H9 (cell line): ENCODE results near the gene ARL14EPL. TPM values are rescaled to one million over a fixed set of nuclear protein-coding genes. Genes with fewer than 3 reads are reported as not detected.

Experiments
- DNase-seq: peaks from one replicate; pipeline ENCODE4 v3.0.0-alpha.2; 2017
- H2AFZ ChIP-seq: one replicate; pipeline ENCODE4 v1.6.1; 2013; ENCODE audit warnings: mild to moderate bottlenecking, low read length, control low read depth, moderate library complexity
- H2AK5ac ChIP-seq: 2 replicates; pipeline ENCODE4 v1.6.1; 2013; ENCODE audit warnings: low read length, control low read depth, mixed read lengths; ENCODE audit not compliant: insufficient read length
- H2BK120ac ChIP-seq: one replicate; pipeline ENCODE4 v1.6.1; 2013; ENCODE audit warnings: low read depth, mild to moderate bottlenecking, low read length, control low read depth, inconsistent platforms; ENCODE audit not compliant: poor library complexity, severe bottlenecking
- H2BK12ac ChIP-seq: 2 replicates; pipeline ENCODE4 v1.6.1; 2013; ENCODE audit warnings: low read length, control low read depth, mixed read lengths, low read depth; ENCODE audit not compliant: insufficient read length
- H2BK15ac ChIP-seq: 2 replicates; pipeline ENCODE4 v1.6.1; 2013; ENCODE audit warnings: low read depth, low read length, control low read depth
- H2BK20ac ChIP-seq: one replicate; pipeline ENCODE4 v1.6.1; 2013; ENCODE audit warnings: low read depth, mild to moderate bottlenecking, low read length, control low read depth, inconsistent platforms; ENCODE audit not compliant: poor library complexity, severe bottlenecking
- H2BK5ac ChIP-seq: 2 replicates; pipeline ENCODE4 v1.6.1; 2013; ENCODE audit warnings: low read length, control low read depth, mixed read lengths; ENCODE audit not compliant: insufficient read length
- H3K14ac ChIP-seq: 2 replicates; pipeline ENCODE4 v1.6.1; 2013; ENCODE audit warnings: low read length, control low read depth; ENCODE audit not compliant: insufficient read depth
- H3K18ac ChIP-seq: 2 replicates; pipeline ENCODE4 v1.6.1; 2013; ENCODE audit warnings: low read depth, mild to moderate bottlenecking, mixed read lengths, low read length, control low read depth; ENCODE audit not compliant: insufficient read length
- H3K23ac ChIP-seq: 2 replicates; pipeline ENCODE4 v1.6.1; 2013; ENCODE audit warnings: low read length, control low read depth, mixed read lengths, low read depth; ENCODE audit not compliant: insufficient read length
- H3K23me2 ChIP-seq: 2 replicates; pipeline ENCODE4 v1.6.1; 2013; ENCODE audit warnings: low read depth, mild to moderate bottlenecking, mixed read lengths, low read length, control low read depth; ENCODE audit not compliant: insufficient read length, poor library complexity, severe bottlenecking
- H3K27ac ChIP-seq: 2 replicates; pipeline ENCODE4 v1.5.1; 2013; ENCODE audit warnings: low read length, control low read depth, mixed read lengths, low read depth; ENCODE audit not compliant: insufficient read length
- H3K27me3 ChIP-seq: 2 replicates; pipeline ENCODE4 v1.6.1; 2013; ENCODE audit warnings: low read length, control low read depth, inconsistent platforms; ENCODE audit not compliant: insufficient read depth
- H3K4ac ChIP-seq: 2 replicates; pipeline ENCODE4 v1.6.1; 2013; ENCODE audit warnings: low read depth, mild to moderate bottlenecking, control low read depth, inconsistent platforms, low read length, moderate library complexity
- H3K4me1 ChIP-seq: 2 replicates; pipeline ENCODE4 v1.6.1; 2013; ENCODE audit warnings: low read length, control low read depth, inconsistent platforms; ENCODE audit not compliant: insufficient read depth
- H3K4me2 ChIP-seq: 2 replicates; pipeline ENCODE4 v1.6.1; 2013; ENCODE audit warnings: low read length, control low read depth, mixed read lengths; ENCODE audit not compliant: insufficient read length, insufficient read depth
- H3K56ac ChIP-seq: 2 replicates; pipeline ENCODE4 v1.6.1; 2013; ENCODE audit warnings: low read depth, mild to moderate bottlenecking, mixed read lengths, low read length, control low read depth; ENCODE audit not compliant: insufficient read length
- H3K79me1 ChIP-seq: 2 replicates; pipeline ENCODE4 v1.6.1; 2013; ENCODE audit warnings: low read depth, mild to moderate bottlenecking, moderate library complexity, low read length, control low read depth, inconsistent platforms; ENCODE audit not compliant: insufficient read depth, poor library complexity, severe bottlenecking
- H3K79me2 ChIP-seq: 2 replicates; pipeline ENCODE4 v1.6.1; 2013; ENCODE audit warnings: low read length, control low read depth, inconsistent platforms; ENCODE audit not compliant: insufficient read depth
- H3K9ac ChIP-seq: 2 replicates; pipeline ENCODE4 v1.6.1; 2013; ENCODE audit warnings: low read length, control low read depth, mixed read lengths; ENCODE audit not compliant: insufficient read length; ENCODE audit errors: extremely low read depth
- H3K9me3 ChIP-seq: one replicate; pipeline ENCODE4 v1.6.1; 2013; ENCODE audit warnings: low read depth, low read length, inconsistent platforms; ENCODE audit not compliant: control insufficient read depth
- H3T11ph ChIP-seq: one replicate; pipeline ENCODE4 v1.6.1; 2013; ENCODE audit warnings: mild to moderate bottlenecking, low read length, control low read depth, inconsistent platforms
- H4K20me1 ChIP-seq: one replicate; pipeline ENCODE4 v1.6.1; 2013; ENCODE audit not compliant: control insufficient read depth, insufficient read length, insufficient read depth
- H4K5ac ChIP-seq: 2 replicates; pipeline ENCODE4 v1.6.1; 2013; ENCODE audit warnings: low read depth, mild to moderate bottlenecking, mixed read lengths, low read length, control low read depth; ENCODE audit not compliant: insufficient read length
- H4K8ac ChIP-seq: replicated peaks from 2 replicates; pipeline ENCODE4 v1.6.1; 2013; ENCODE audit warnings: low read length, control low read depth, mixed read lengths, low read depth; ENCODE audit not compliant: insufficient read length
- H4K91ac ChIP-seq: 2 replicates; pipeline ENCODE4 v1.6.1; 2013; ENCODE audit warnings: low read depth, mild to moderate bottlenecking, moderate library complexity, mixed read lengths, low read length, control low read depth; ENCODE audit not compliant: insufficient read length
- H3K27ac Mint-ChIP-seq, 3 experiments: 2 replicates in 2 of 3; 3 replicates in 1 of 3; pipeline ENCODE4 v1.8.0; 2020 to 2021; ENCODE audit warnings: mixed read lengths in 3 of 3, mild to moderate bottlenecking in 1 of 3, moderate library complexity in 1 of 3
- H3K27me3 Mint-ChIP-seq: 2 replicates; pipeline ENCODE4 v1.8.0; 2021; ENCODE audit warnings: low read depth, mild to moderate bottlenecking, moderate library complexity, mixed read lengths
- H3K36me3 Mint-ChIP-seq, 3 experiments: 2 replicates in 2 of 3; 3 replicates in 1 of 3; pipeline ENCODE4 v1.8.0; 2020 to 2021; ENCODE audit warnings: low read depth in 3 of 3, mixed read lengths in 3 of 3; ENCODE audit not compliant: insufficient read depth in 1 of 3
- H3K4me1 Mint-ChIP-seq, 2 experiments: 2 replicates each; pipeline ENCODE4 v1.8.0; 2020; ENCODE audit warnings: mixed read lengths in 2 of 2
- H3K4me3 Mint-ChIP-seq, 2 experiments: 2 replicates in 1 of 2; 3 replicates in 1 of 2; pipeline ENCODE4 v1.8.0; 2020 to 2021; ENCODE audit warnings: mild to moderate bottlenecking in 2 of 2, mixed read lengths in 2 of 2, moderate library complexity in 1 of 2
- H3K9me3 Mint-ChIP-seq, 2 experiments: 2 replicates in 1 of 2; 3 replicates in 1 of 2; pipeline ENCODE4 v1.8.0; 2020; ENCODE audit warnings: mild to moderate bottlenecking in 2 of 2, mixed read lengths in 2 of 2, moderate library complexity in 1 of 2
- CTCF ChIP-seq: fragments of 200-600 bp; sonication (generic); conservative IDR thresholded peaks from 3 replicates; pipeline ENCODE4 v1.8.0; 2021; ENCODE audit warnings: antibody characterized with exemption, mild to moderate bottlenecking
- WGBS: extraction: QIAGEN DNeasy Blood & Tissue Kit; methylation state at CpG from one replicate; pipeline ENCODE4 v1.1.7; 2013; ENCODE audit warnings: missing lambda C conversion rate, low lambda C conversion rate, mixed read lengths; ENCODE audit not compliant: insufficient read length; ENCODE audit errors: extremely low coverage; 5-methylcytosine and 5-hydroxymethylcytosine counted together
- total RNA-seq: library from RNA; stranded (reverse); gene quantifications from 2 replicates; pipeline ENCODE4 v1.2.1, GENCODE V29; 2021

The ARL14EPL gene
- total RNA-seq, 1 experiment from 2014 or later = not detected

- Histone ChIP-seq H3T11ph (no peak overlapping the region), H2BK5ac (no peak overlapping the region), H3K27ac (no peak overlapping the region), H3K23me2 (no peaks in the 10 kb centered on the region), H2BK12ac (no peak overlapping the region), H3K79me2 (no peaks in the 10 kb centered on the region; the same call in 1 of the 2 replicates), H3K14ac (no peak overlapping the region), H3K18ac (no peak overlapping the region), H3K9me3 (no peaks in the 10 kb centered on the region), H2BK15ac (no peak overlapping the region), H3K4me2 (no peak overlapping the region), H3K56ac (no peak overlapping the region), H3K4ac (no peak overlapping the region), H2AFZ (no peak overlapping the region), H3K9ac (no peak overlapping the region), H3K27me3 (no peaks in the 10 kb centered on the region), H3K79me1 (no peaks in the 10 kb centered on the region), H2AK5ac (no peak overlapping the region), H2BK20ac (no peak overlapping the region), H3K4me1 (no peaks in the 10 kb centered on the region), H4K20me1 (no peaks in the 10 kb centered on the region), H3K23ac (no peak overlapping the region), H4K5ac (no peak overlapping the region), H4K91ac (no peak overlapping the region), H2BK120ac (no peak overlapping the region), H4K8ac (no peak overlapping the region)
- TF ChIP-seq CTCF = no peak
- Mint-ChIP-seq H3K27ac (no peak overlapping the region), H3K9me3 (no peaks in the 10 kb centered on the region), H3K36me3 (peaks cover 0 to 4% (median 0%) of the 10 kb centered on the region in 3 experiments; a peak in 1 of 7 replicates), H3K27me3 (peaks cover 2% of the 10 kb centered on the region; the same call in 1 of the 2 replicates), H3K4me1 (peaks cover 5 to 9% of the 10 kb centered on the region in 2 experiments), H3K4me3 (no peak overlapping the region)
- WGBS = no CpG with 5 or more reads among the region's 5 CpGs
- DNase-seq = no peak
Measured at GRCh38 chr5:116078199-116078598, 45.9 kb downstream of the ARL14EPL start.
